ENCODE measurements around the gene PHLPP1.

The PHLPP1 gene

DNA sequence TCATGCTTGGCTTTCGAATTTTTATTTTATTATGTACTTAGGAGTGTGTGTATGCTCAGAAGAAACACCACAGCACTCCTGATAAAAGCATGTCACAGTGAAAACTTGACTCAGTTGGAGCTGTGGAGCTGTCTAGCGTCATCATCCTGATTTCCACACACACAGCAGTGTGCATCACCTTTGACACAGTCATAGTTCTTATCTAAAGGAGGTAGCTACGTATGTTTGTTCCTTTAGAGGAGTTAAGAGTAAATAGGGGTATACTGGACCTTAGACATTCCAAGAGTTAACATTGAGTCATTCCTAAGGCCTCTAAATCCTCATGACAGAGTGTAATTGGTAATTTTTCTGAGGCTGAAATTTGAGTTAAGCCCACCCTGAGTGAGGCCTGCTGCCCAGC, 96.9 kb downstream of the PHLPP1 start:
- DNase-seq = no peak

DNA sequence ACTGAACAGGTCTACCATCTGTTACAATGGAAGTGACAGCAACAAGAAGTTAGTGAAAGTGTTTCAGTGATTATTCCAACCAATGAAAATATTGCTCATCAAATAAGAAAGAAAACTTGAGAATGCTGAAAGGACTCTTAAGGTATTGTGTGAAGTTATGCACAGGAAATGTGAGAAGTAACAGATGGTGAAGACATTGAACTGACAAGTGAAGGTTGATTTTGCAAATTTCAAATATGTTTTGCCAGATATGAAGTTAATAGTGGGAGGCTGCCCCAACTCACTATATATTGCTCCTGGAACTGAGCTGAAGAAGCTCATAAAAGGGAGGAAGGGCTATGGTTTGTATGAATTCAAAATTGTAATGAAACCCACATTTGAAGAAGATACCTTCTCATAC, 97.5 kb downstream of the PHLPP1 start:
- no peak for DNase-seq

DNA sequence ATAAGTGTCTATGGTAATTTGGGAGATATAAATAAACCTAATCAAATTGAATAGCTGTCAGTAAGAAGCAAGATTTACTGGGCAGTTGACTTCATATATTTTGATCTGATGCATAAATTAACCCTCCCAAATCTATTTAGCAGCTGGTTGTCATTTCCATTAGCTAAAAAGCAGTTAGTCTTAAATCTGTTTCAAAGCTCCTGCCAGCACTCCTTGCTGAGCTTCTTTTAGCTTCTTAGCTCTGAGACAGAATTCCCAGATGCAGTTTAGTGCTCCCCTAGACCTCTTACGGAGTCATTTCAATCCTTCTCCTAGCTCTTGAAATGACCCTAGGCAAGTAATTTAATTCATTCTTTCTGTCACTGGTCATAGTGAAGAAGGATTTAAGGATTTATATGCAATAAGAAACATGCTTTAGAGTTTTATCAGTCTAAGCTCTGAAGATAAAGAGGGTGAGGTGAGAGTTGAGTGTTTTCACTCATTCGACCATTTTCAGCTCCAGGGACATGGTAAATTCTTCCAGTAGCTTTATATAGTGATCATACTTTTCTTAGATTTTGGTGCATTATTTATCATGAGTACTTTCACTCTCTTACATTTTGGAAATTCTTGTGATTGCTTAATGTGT, 98.9 kb downstream of the PHLPP1 start:
- no peak for DNase-seq

DNA sequence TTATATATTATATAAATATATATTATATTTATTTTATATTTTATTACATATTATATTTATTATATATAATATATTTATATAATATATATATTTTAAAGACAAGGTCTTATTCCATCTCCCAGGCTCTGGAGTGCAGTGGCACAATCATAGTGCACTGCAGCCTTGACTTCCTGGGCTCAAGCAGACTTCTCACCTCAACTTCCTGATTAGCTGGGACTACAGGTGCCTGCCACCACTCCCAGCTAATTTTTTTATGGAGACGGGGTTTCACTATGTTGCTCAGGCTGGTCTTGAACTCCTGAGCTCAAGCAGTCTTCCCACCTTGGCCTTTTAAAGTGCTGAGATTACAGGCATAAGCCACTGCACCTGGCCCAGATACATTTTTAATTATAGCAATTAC, 110.0 kb downstream of the PHLPP1 start:
- no peak for DNase-seq

DNA sequence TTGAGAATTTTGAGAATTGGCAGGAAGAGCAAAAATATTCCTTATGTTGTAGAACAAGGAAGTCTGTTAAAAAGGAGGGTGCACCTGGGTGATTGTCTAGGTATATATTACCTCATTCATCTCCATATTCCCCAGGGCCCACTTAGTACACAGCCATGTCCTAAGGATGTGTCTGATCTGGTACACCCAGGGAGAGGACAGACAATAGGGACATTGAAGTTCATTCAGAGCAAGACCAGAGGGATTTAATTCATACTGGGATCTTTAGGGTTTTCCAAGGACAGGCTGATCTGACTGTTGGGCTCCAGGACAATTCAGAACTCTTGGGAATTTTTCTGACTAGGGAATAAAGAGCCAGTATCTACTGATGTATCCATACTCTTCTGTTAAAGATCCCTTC, 112.1 kb downstream of the PHLPP1 start:
- DNase-seq = no peak

DNA sequence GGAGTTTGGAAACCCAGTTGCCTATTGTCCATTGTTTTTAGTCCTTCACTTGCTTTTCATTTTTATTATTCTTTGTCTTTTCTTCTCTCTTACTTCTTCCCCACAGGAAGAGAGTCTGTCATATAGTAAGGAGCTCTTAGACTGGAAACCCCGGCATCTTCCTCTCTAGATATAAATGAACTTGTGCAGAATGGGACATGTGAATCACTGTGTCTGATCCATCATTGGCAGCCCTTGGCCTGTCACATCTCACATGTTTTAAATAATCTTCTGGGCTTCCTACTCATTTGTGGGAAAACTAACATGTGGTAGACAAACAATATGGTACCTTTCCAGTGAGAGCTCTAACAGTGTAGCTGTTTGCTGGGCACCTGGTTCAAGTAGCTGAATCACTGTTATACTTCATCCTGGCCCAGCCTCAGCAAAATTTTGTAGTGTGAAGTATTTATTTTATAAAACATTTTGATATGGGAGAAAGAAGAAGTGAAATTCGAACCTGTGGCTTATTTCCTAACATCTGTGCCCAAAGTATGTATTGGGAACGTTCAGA, 112.8 kb downstream of the PHLPP1 start:
- no peak for DNase-seq

DNA sequence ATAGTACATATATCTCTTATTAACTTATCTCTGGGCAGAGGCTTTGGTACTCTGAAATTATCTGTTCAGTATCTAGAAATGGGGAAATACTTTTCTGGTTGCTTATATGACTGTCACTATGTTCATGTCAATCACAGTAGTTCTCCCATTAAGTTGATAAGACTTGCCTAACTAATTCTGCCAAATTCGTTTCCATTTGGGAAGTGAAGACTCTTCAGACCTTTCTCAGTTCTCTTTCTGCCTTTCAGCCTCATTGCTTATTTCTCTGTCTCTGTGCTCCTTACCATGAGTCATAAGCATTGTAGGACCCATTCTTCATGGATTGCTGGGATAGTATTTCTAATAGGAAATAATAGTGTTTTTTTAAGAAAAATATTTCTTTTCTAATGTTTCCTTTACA, 113.5 kb downstream of the PHLPP1 start:
- DNase-seq = no peak

DNA sequence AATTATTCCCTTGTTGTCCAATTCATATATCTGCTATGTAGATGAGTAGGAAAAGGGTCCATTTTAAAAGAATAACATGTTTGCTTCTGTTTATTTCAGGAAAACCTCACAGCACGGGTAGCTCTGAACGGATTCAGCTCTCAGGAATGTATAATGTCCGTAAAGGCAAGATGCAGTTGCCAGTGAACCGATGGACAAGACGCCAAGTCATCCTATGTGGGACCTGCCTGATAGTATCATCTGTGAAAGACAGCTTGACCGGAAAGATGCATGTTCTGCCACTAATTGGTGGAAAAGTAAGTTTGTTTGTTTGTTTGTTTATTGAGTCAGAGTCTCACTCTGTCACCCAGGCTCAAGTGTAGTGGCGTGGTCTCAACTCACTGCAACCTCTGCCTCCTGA, 114.6 kb downstream of the PHLPP1 start:
- DNase-seq = no peak

DNA sequence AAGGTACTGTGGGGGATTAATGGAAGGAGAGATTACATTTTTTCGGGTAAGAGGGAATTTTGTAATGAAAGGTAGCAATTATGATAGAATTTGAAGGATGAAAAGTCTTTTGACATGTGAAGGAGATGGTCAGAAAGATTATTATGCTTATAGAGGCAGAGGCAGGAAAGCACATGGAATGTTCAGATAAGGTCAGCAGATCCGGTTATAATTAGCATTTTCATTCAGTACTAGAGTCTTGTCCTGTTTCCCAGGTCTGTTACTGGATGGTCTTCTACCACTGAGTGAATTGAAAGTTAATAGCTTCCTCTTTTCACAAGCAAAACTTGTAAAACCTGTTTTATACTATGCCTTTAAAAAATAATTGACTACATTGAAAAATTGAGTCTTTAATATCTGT, 116.9 kb downstream of the PHLPP1 start:
- no peak for DNase-seq

DNA sequence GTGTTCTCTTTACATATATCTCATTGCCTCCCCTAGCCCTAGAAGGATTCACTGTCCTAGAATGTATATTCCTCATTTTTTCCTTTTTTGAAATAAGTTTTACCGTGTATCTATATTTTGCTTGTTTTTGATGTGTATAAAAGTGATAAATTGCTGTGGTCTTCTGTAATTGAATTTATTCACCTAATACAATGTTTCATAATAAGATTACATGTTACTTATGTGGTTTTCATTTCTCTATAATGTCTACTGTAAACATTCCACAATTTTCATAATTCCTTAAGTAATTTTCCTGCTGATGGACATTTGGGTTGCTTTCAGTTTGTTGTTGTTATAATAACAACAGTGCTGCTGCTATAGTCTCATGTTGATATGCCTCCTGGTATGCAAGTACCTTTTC, 118.2 kb downstream of the PHLPP1 start:
- no peak for DNase-seq

DNA sequence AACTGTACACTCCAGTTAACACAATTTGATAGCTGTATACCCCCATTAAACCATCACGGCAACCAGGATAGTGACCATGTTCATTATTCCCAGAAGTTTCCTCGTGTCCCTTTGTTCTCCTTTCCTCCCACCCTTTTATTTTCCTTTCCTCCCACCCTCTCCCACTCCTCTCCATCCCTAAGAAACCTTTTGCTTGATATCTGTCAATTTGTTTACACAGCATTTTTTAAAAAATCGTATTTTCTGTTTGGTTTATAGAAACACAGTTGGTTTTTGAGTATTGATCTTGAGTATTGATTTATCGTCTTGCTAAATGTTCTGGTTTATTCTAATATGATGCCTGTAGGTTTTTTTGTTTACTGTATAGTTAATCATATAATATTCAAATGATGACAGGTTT, 119.4 kb downstream of the PHLPP1 start:
- DNase-seq = no peak

DNA sequence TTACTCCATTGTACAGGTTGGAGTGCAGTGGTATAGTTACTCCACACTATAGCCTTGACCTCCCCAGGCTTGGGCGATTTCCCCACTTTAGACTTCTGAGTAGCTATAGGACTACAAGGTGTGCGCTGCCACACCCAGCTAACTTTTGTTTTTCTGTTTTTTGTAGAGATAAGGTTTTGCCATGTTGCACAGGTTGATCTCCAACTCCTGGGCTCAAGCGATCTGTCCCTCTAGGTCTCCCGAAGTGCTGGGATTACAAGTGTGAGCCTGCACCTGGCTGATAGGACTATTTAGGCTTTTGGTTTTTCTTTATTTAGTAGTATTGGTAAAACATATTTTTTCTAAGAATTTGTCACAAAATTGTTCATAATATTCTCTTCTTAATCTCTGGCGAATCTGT, 121.7 kb downstream of the PHLPP1 start:
- DNase-seq = no peak

DNA sequence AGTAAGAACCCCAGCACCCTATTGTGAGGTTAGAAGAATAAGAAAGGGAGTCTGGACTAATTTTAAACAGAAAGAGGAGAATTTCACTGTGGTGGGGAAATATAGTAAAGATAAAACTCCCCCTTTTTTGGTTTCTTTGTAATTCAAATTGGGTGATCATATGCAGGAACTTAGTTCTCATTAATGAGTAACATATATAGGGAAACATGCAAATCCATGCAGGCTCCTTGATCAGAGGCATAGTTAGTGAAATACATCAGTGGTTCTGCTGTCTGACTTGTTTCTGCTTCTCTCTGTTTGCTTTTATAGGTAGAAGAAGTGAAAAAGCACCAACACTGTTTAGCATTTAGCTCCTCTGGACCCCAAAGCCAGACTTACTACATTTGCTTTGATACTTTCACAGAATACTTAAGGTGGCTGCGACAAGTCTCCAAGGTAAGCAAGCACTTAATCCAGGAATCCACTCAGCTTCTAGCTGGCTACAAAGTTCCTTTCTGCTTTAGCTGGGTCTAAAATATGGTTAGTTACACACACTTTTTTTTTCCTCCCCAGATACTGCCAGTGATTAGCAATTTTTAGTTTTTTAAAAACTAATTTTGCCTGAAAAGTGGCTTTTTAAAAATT, 123.2 kb downstream of the PHLPP1 start:
- DNase-seq = no peak

DNA sequence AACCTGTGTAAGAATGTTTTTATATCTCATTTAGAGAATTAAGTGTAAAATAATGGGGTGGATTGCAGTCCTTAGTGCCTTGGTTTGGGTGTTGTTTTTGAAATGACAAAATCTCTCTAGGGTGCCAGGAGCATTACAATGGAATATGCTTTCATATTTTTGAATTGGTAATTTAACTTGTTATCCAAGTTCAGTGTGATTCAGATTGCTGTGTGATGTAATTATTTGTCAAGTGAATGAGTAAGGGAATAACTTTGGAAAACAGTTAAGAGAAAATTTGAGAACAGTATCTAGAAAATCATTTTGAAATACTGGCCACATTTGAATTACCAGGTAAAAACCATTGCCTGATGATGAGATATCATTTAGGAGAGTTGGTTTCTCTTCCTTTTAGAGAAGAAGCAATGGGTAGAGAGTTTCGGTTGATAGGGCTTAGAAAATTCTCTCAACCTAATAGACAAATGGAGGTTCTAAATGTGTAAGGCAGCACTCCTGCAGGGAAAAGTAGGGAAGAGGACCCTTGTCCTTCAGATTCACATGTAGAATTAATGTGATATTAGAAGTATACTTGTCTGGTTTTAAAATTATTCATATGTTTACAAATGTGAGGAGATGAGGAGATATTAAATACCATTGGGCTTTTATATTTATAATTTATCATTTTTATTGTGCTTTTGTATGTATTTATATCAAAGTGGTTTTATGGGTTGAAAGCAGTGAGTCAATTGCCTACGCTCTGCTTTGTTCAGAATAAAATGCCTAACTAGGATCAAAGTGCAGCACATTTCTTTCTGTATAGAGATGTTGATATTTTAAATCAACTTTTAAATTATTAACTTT, 124.8 kb downstream of the PHLPP1 start:
- no peak for DNase-seq

DNA sequence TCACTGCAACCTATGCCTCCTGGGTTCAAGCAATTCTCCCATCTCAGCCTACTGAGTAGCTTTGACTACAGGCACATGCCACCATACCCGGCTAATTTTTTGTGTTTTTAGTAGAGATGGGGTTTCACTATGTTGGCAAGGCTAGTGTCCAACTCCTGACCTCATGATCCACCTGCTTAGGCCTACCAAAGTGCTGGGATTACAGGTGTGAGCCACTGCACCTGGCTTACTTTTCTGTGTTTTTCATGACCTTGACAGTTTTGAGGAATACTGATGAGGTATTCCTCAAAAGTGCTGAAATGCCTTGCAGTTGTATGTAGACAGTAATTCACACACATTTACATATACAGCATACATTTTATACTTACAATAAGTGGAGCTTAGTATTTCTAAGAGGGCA, 126.1 kb downstream of the PHLPP1 start:
- no peak for DNase-seq

DNA sequence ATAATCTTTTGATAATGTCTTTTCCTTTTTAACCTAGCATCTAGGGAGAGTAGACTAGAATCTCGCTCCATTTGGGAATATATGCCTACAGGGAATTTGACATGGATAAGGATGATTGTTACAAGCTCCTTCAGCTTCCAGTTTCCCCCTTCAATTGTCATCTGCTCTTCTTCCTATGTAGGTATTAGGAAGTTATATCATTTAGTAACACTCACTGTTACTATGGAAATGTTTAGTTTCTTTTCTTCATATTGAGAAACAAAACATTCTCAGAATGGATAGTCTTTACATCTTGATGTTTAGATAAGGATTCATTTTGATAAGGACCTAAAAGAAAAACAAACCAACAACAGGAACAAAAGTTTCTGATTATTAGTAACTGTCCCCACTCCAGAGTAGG, 127.6 kb downstream of the PHLPP1 start:
- DNase-seq = no peak

DNA sequence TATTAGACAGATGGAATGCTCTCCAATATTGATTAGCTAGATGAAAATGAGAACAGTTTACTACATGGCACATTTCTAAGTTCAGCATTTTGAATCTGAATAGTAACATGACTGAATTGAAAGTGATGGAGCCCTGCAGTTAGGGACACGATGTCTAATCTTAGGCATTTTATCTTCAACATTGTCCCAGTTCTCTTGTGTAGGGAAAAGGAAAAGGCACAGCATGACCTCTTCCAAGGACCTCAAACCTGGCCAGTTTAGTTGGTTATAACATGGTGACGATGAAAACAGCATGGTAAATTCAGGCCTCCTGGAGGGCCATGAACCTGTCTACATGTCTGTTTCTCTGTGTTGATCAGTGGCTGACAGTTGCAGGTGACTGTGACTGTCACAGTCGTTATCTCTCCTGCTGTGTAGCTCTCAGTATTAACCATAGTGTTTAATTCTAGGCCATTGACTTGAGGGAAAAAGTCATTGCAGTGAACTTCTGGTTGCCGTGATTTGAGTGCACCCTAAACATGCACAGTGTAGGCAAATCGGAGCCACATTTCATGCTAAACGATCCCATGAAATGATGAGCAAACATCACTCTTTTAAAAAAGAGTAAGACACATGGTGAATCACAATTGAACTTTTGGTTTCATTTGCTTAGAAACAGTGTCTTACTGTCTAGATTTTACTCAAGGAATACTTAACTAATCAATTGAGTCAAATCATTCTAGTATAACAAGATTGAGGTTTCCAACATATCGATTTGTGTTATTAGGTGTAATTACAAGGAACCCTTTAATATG, 129.7 kb downstream of the PHLPP1 start:
- DNase-seq = no peak

DNA sequence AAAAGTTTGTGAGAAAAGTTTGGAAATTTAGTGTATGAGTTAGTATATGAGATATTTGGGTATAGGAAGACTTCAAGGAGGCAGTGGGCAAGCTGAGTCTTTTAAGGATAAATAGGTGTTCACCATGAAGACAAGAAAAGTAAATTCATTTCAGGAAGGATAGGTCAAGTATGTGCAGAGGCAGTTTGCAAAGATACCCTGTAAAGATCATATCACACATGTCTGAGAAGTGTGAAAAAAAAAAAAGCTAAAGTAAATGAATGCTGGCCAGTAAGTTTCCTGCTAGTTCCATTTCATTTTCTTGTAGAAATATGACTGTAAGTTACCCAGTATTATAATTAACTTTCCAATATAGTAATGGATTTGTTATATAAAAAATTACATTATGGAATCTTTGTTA, 131.0 kb downstream of the PHLPP1 start:
- DNase-seq = no peak

DNA sequence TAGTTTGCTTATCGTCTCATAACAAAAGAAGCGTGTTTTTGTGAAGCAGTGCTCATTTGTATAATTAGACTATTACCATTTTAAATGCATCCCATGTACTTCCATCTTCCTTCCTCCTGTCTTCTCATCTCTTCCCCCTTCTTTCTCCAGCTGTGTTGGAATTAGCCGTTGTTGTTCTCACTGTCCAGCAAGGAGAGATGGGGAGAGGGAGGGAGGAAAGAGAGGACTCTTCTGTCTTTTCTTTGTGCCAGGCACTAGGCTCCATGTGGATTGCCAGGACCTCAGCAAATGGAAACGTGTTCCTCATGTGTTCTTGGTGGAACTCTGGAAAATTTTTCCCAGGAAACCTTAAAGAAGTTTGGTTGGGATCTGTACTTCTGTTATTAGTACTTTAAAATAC, 131.7 kb downstream of the PHLPP1 start:
- no peak for DNase-seq

DNA sequence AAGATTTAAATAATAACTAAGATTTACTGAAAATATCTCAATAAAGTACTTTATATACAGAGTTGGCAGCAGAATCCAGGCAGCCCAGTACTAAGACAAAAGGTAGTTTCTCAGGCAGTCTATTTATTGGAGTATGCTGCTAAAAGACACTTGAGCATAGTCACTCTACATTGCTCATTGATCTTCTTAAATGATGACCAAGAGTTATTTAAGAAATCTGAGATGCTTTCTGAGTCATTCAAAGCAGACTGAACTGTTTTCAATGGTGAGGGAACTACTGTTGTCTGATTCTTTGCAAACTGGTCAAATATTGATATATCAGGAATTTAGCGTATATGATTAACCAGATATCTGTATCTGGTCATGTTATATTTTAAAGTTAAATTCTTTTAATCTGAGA, 133.6 kb downstream of the PHLPP1 start:
- DNase-seq = no peak

DNA sequence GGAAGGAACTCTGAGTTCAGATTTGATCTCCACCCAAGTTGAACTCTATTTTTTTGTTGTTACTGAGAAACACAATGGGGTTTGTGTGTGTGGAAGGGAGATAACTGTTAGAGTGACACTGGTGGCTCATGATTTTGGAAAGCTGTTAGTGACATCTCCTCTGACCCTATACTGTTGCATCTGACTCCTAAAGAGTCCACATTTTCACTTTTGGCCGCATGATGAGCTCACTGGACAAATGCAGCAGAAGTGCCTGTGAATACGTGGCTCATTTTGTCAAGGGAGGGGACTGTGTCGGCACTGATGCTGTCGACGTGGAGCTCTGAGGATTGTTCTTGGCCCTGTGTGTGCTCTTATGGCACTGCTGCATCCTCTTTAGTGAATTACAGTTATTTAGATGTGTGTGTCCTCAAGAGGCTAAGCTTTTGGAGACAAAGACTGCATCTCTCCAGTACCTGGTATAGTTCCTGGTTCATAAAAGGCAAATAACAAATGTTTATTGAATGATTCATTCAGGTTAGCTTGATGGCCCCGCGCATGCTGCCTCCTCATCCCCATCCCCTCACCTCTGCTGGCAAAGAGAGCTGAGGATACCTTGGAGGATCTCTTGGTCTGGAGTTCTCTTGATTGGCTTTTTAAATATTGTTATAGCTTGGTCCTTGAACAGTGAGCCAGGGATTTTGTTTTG, 135.4 kb downstream of the PHLPP1 start:
- no peak for DNase-seq

DNA sequence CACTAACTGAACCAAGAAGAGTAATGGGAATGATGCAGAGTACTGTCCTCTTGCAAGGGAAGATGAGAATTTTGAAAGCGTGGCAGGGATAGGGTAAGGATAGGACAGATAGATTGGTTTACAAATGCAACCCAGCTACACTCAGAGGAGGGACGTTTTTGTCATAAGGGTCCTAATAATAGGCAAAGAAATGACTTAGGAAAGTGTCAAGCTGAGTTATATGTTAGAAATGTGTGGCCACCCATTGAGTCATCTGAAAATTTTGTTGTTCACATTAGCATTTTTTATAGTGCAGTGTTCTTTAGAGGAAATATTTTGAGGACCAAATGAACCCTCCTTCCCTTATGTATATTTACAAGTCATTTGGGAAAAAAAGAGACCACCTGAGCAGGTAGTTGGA, 137.5 kb downstream of the PHLPP1 start:
- DNase-seq = no peak

DNA sequence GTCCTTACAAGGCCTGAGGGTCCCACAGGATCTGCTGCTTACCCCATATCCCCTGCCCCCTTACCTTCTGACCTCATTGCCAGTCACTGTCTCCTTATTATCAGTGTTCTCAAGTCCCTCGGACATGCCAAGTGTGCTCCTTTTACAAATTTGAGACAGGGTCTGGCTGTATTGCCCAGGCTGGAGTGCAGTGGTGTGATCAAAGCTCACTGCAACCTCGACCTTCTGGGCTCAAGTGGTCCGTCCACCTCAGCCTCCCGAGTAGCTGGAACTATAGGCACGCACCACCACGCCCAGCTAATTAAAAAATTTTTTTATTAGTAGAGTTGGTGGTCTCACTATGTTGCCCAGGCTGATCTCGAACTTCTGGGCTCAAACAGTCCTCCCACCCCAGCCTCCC, 141.0 kb downstream of the PHLPP1 start:
- DNase-seq = no peak
